H1 (cell line): ENCODE results near the gene DYNC1LI1. TPM values are rescaled to one million over a fixed set of nuclear protein-coding genes. Genes with fewer than 3 reads are reported as not detected.

Experiments
- CEBPB ChIP-seq: IDR thresholded peaks from 2 replicates; pipeline ENCODE4 v1.6.1; 2012; ENCODE audit warnings: low read depth, low read length
- EGR1 ChIP-seq: IDR thresholded peaks from 2 replicates; pipeline ENCODE4 v1.6.1; 2011; ENCODE audit warnings: low read depth, low read length, borderline replicate concordance
- FOSL1 ChIP-seq: IDR thresholded peaks from 2 replicates; pipeline ENCODE4 v1.6.1; 2011; ENCODE audit warnings: mild to moderate bottlenecking, low read depth, low read length, moderate library complexity; ENCODE audit not compliant: insufficient read depth
- NANOG ChIP-seq: IDR thresholded peaks from 2 replicates; pipeline ENCODE4 v1.6.1; 2011; ENCODE audit warnings: low read length, low read depth, mild to moderate bottlenecking, inconsistent platforms; ENCODE audit not compliant: insufficient read depth, poor library complexity, severe bottlenecking
- SP1 ChIP-seq: IDR thresholded peaks from 2 replicates; pipeline ENCODE4 v1.6.1; 2011; ENCODE audit warnings: low read depth, low read length
- polyA plus RNA-seq, 7 experiments: library from polyadenylated mRNA; depleted of rRNA in 3 of 7; stranded (reverse) in 5 of 7; unstranded in 2 of 7; fragments of >200 nt in 5 of 7; fragments of 200-250 nt in 2 of 7; gene quantifications; 1 replicate in 5 of 7; 2 replicates in 1 of 7; 4 replicates in 1 of 7; pipeline versions ENCODE4 v1.2.1 to v1.2.3, GENCODE V29; 2011 to 2013; ENCODE audit warnings: missing spikeins in 2 of 7, mixed read lengths in 2 of 7
- total RNA-seq: library from RNA; stranded (reverse); fragmentation: NEBNext Ultra II Directional; extraction: Animal tissue kit (Norgen Biotek cat#: 25700); gene quantifications from 2 replicates; pipeline ENCODE4 v1.2.1, GENCODE V29; 2021
- TF ChIP-seq, protein P1 (sequence below): IDR thresholded peaks from 2 replicates; pipeline ENCODE4 v1.6.1; 2011; ENCODE audit warnings: low read length, improper control_type of control experiment

The DYNC1LI1 gene
- total and polyA plus RNA-seq, 2 of the 8 experiments (the other 6 are each of a cell fraction or from before 2014, with no cell fraction given), result 13.6 to 45.1 TPM

DNA sequence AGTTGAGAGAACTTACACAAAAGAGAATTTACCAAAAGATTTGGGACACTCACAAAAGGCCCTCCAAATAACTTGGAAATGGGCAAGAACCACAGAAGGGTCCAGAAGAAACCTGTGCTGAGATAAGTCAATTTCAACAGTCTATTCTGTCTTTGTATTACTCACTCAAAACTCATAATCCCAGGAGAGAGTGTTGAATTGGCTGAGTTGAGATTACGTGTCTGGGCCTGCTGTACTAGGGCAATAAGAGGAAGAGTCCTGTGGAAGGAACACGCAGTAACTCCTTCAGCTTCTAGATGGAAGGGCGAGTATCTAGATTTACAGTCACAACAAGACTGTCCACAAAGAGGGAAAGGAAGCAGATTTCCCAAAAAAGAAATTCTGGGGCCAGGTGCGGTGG lies 42.5 kb upstream of the DYNC1LI1 start (continued):
- TF ChIP-seq, protein P1, sequence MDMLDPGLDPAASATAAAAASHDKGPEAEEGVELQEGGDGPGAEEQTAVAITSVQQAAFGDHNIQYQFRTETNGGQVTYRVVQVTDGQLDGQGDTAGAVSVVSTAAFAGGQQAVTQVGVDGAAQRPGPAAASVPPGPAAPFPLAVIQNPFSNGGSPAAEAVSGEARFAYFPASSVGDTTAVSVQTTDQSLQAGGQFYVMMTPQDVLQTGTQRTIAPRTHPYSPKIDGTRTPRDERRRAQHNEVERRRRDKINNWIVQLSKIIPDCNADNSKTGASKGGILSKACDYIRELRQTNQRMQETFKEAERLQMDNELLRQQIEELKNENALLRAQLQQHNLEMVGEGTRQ, result no peak
- no peak for TF ChIP-seq CEBPB
- TF ChIP-seq NANOG, result no peak
- TF ChIP-seq SP1, result no peak
- TF ChIP-seq FOSL1, result no peak
- TF ChIP-seq EGR1, result no peak
